Measurements from ENCODE around the gene FGD6. TPM values are rescaled to one million over a fixed set of nuclear protein-coding genes. Genes with fewer than 3 reads are reported as not detected.

The FGD6 gene
- polyA plus RNA-seq, 1 donor (not counting 4 experiments of a cell fraction or from before 2014, with no cell fraction given), result 54.2 TPM

GRCh38 chr12:95208678-95209077, 8.6 kb downstream of the FGD6 start:
- Histone ChIP-seq H3K79me2 (ENCODE audit: control insufficient read depth, insufficient read depth, low read length) (peaks cover 75% of the 10 kb centered on the region), H3K9me3 (ENCODE audit: control insufficient read depth, low read depth, low read length) (no peaks in the 10 kb centered on the region), H4K20me1 (ENCODE audit: control insufficient read depth, extremely low read depth, insufficient read depth, low read length) (no peaks in the 10 kb centered on the region), H2AFZ (ENCODE audit: control insufficient read depth, low read length) (no peak overlapping the region), H3K27me3 (ENCODE audit: control insufficient read depth, extremely low read depth, insufficient read depth, low read length) (no peaks in the 10 kb centered on the region), H3K9me1 (ENCODE audit: control insufficient read depth, extremely low read depth, insufficient read depth, low read length) (no peaks in the 10 kb centered on the region), H3K27ac (ENCODE audit: control insufficient read depth, insufficient read depth, low read length) (no peak overlapping the region), H3K9ac (ENCODE audit: control insufficient read depth, extremely low read depth, insufficient read depth, low read length) (no peak overlapping the region), H3K4me1 (ENCODE audit: control insufficient read depth, extremely low read depth, insufficient read depth, low read length) (peaks cover 54% of the 10 kb centered on the region), H3K36me3 (ENCODE audit: control insufficient read depth in 2 of 2, extremely low read depth in 1 of 2, insufficient read depth in 2 of 2, low read length in 2 of 2) (peaks cover 7 to 14% of the 10 kb centered on the region in 2 experiments), H3K4me3 (ENCODE audit: control insufficient read depth in 2 of 3, extremely low read depth in 1 of 3, insufficient read depth in 2 of 3, low read depth in 1 of 3, low read length in 3 of 3) (no peak overlapping the region), H3K4me2 (ENCODE audit: control insufficient read depth, extremely low read depth, insufficient read depth, low read depth, low read length) (no peak overlapping the region)
- TF ChIP-seq EZH2 (IDR thresholded peaks at IDR 0.05; ENCODE audit: low read length), result no peak
- no peak for TF ChIP-seq CTCF (optimal IDR thresholded peaks at IDR 0.05 in 1 of 3, IDR thresholded peaks at IDR 0.05 in 1 of 3, conservative IDR thresholded peaks at IDR 0.05 in 1 of 3; ENCODE audit: extremely low read depth in 1 of 3, insufficient read depth in 2 of 3, low read length in 3 of 3)
- FAIRE-seq (no peak), DNase-seq (ENCODE audit: low read depth, low spot score) (no peak)
- dilution Hi-C loops (cut with MboI; ENCODE audit: extremely low pct_ligation_motif_present, low sequenced_read_pairs), result loop anchor here (5.0 kb wide), 1 partner anchor 46 kb away; no protein-coding TSS in a partner anchor

- TF ChIP-seq CTCF (optimal IDR thresholded peaks at IDR 0.05 in 1 of 3, IDR thresholded peaks at IDR 0.05 in 1 of 3, conservative IDR thresholded peaks at IDR 0.05 in 1 of 3; ENCODE audit: extremely low read depth in 1 of 3, insufficient read depth in 2 of 3, low read length in 3 of 3), result no peak
- TF ChIP-seq EZH2 (IDR thresholded peaks at IDR 0.05; ENCODE audit: low read length), result no peak
- Histone ChIP-seq H3K4me2 (ENCODE audit: control insufficient read depth, extremely low read depth, insufficient read depth, low read depth, low read length) (no peak overlapping the region), H3K27me3 (ENCODE audit: control insufficient read depth, extremely low read depth, insufficient read depth, low read length) (no peaks in the 10 kb centered on the region), H4K20me1 (ENCODE audit: control insufficient read depth, extremely low read depth, insufficient read depth, low read length) (no peaks in the 10 kb centered on the region), H3K4me3 (ENCODE audit: control insufficient read depth in 2 of 3, extremely low read depth in 1 of 3, insufficient read depth in 2 of 3, low read depth in 1 of 3, low read length in 3 of 3) (no peak overlapping the region), H3K4me1 (ENCODE audit: control insufficient read depth, extremely low read depth, insufficient read depth, low read length) (peaks cover 54% of the 10 kb centered on the region), H3K36me3 (ENCODE audit: control insufficient read depth in 2 of 2, extremely low read depth in 1 of 2, insufficient read depth in 2 of 2, low read length in 2 of 2) (peaks cover 7 to 14% of the 10 kb centered on the region in 2 experiments), H3K9me3 (ENCODE audit: control insufficient read depth, low read depth, low read length) (no peaks in the 10 kb centered on the region), H3K9me1 (ENCODE audit: control insufficient read depth, extremely low read depth, insufficient read depth, low read length) (no peaks in the 10 kb centered on the region), H3K79me2 (ENCODE audit: control insufficient read depth, insufficient read depth, low read length) (peaks cover 73% of the 10 kb centered on the region), H3K27ac (ENCODE audit: control insufficient read depth, insufficient read depth, low read length) (no peak overlapping the region), H2AFZ (ENCODE audit: control insufficient read depth, low read length) (no peak overlapping the region), H3K9ac (ENCODE audit: control insufficient read depth, extremely low read depth, insufficient read depth, low read length) (no peak overlapping the region)
- FAIRE-seq (no peak), DNase-seq (ENCODE audit: low read depth, low spot score) (no peak)
- dilution Hi-C loops (cut with MboI; ENCODE audit: extremely low pct_ligation_motif_present, low sequenced_read_pairs), result loop anchor here (5.0 kb wide), 1 partner anchor 45 kb away; no protein-coding TSS in a partner anchor
These were observed 9.9 kb downstream of the FGD6 start for GRCh38 chr12:95207407-95207806.

Measured in keratinocyte (primary cell).